GM21423 (cell line): Measurements from ENCODE around the gene CHPF.
A peak's percentile ranks its signal among the peaks of the same experiment; 100 is the strongest.

Source experiments
- ATAC-seq: cut with Tn5 transposase; IDR thresholded peaks from one replicate; pipeline ENCODE4 v1.9.1; 2021; ENCODE audit warnings: mild to moderate bottlenecking, moderate library complexity; ENCODE audit not compliant: unreplicated experiment

The CHPF gene

GRCh38 chr2:219514836-219515235 is 28.8 kb downstream of the CHPF start:
- no peak for ATAC-seq

DNA sequence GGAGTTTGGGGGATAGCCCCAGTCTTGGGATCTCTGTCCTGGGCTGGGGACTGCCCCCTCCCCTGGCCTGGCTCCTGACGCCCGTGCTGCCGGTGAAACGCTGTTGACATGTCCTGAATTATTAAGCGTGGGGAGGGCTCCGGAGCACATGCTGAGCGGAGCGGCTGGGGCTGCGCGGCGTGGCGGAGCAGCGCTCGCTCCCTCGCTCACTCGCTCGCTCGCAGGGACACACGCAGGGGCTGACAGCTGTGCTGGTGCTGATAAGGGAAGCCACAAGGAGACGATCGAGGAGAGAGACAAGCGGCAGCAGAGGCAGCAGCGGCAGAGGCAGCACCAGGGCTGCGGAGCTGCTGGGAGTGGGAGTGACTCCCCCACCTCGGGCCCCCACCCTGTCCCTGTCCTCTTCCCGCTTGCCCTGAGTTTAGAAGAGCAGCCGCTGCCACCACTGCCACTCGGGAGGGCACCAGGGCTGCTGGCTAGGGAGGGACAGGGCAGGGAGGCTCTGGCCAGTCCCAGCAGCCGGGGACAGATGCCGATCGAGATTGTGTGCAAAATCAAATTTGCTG is 29.3 kb downstream of the CHPF start, which contains the start of gene ASIC4:
Gene ASIC4, plus strand, starts transcription at position 287 of the 566 bp plus-strand sequence. Its CDS starts 243 bp downstream, at position 530.
- ATAC-seq, result no peak

DNA sequence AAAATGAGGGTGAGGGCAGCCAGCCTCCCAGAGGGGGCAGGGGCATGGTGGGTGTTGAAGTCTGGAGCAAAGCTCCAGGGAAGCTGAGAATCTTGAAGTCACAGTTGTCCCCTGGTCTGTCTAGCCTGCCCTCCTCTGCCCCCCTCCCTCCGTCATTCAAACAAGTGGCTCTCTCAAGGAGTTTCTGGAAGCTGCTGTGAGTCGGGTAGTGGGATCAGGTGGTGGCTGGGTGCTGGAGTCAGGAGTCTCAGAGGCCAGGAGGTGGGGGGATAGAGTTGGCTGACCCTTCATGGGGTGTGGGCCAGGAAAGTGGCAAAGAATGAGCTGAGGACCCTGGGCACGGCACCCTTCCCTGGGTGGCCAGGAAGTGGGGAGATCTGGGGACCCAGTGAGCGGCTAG is 29.8 kb downstream of the CHPF start:
- ATAC-seq, result no peak

DNA sequence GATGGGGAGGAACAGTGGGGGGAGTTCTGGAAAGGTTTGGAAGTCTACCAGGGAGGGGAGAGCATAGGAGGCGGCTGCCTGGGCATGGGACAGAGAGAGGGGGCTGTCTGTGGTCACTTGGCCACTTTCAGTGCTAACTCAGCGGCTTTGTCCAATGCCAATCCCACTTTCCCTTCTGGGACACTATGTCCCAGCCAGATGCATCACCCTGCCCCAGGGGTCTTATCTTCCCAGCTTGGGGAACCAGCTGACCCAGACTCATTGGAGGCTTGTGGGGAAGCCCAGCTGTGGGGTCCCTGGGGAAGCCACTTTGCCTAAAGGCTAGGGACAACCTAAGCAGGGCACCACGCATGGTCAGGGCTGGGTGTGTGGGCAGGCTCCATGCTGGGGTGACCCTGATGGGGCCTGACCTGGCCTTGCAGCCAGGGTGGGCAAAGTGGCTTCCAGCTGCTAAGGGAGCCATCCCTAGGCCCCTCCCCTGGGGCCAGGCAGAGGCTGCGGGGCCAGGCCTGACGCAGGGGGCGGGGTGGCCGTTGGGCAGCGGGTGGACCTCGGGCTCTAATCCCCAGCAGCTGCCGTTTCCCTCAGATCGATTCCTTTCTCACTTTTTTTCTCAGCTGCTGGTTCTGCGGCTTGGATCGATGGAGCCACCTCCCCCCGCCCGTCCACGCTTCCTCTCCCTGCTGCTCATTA is 30.9 kb downstream of the CHPF start:
- ATAC-seq, result no peak

GRCh38 chr2:219511547-219512325 is 31.9 kb downstream of the CHPF start:
- no peak for ATAC-seq

DNA sequence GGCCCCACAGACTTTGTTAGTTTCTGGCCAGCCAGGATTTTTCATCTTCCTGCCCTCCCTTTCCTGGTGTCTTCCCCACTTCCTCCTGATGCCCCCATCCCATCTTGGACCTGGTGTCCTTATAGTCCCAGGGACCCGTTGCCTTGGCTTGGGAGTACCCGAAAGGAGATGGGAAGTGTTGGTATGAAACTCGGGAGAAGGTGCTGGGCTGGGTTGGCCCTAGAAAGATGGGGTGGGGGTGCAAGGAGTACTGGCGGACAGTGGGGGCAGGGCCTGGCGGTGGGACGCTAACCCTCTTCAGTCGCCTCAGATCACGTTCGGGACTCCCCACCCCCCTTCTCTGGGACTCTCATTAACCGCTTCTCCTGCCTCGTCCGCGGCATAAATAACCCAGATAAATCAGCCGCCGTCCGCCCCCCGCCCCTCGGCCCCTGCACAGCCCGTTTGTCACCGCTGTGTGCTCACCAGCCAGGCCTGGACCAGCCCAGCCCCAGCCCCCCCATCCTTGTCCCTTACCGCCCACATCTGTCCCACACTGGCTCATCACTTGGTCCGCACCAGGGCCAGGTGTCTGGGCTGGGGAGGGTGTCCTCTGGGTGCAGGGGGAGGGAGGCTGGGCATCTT is 33.0 kb downstream of the CHPF start:
- ATAC-seq, result no peak

DNA sequence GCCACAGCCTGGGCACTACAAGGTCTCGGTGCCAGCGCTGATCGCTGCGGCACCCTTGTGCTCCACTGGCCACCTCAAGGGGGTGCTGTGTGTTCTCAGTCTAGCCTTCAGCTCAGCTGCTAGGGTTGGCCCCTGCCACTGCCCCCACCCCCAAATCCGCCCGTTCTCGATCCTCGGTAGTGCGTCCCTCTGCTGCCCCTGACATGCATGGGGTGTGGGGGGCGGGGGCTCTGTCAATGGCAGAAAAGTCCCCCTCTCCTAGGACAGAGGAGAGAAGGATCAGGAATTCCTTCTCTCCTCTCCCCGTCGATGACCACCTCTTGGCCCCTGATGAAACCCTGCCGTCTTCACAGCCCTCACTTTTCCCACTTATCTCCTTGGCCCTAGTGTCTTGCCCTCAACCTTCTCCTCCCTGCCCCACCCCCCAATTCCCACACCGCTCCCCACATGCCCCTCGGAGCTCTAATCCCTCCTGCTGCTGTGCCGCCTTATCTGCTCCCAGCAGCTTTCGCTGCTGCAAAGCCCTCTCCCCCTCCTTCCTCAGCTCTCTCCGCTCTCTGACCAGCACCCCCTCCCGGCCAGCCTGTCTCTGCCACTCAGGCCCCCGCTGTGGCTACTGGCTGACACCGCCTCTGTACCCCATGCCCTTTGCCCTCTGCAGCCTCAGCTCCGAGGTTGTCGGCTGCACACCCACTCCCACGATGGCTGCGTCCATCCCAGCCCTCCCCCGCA is 33.7 kb downstream of the CHPF start:
- ATAC-seq, result peak; percentile 42

DNA sequence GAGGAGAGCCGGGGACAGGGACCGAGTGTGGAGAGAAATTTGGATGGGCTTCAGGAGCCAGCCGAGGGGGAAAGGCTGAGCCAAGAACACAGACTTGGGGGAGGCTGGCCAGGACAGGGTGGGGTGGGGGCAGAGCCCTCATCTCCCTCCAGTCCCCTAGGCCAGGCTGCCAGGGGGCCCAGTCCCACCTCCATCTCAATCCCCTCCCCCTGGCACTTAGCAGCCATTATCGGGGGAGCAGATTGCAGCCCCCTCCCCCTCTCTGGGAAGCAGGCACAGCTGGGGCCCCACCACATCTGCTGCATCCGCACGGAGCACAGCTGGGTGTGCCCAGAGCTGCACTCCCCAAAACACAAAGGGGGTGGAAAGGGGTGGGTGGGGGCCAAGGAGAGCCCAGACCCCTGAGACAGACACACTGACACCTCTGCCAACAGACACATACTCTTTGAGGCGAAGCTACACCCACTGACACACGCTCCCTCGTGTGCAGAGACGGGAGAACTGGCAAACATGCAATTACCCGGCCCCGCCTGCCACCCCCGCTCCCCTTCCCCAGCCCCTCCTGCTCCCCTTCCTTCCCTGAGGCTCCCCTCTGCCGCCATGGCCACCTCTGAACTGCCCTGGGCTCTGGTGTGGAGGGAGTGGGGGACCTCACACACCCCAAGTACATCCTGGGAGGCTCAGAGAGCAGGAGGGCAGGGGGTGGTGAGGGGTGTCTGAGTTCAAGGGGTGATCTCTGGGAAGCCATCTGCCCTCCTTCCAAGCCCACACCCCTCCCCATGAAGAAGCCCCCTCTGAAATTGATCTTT is 34.4 kb downstream of the CHPF start:
- ATAC-seq, result no peak

- ATAC-seq, result no peak
These were observed 35.2 kb downstream of the CHPF start for GRCh38 chr2:219508444-219508734.

- ATAC-seq, result no peak
These were observed 35.8 kb downstream of the CHPF start for GRCh38 chr2:219507581-219508443.

DNA sequence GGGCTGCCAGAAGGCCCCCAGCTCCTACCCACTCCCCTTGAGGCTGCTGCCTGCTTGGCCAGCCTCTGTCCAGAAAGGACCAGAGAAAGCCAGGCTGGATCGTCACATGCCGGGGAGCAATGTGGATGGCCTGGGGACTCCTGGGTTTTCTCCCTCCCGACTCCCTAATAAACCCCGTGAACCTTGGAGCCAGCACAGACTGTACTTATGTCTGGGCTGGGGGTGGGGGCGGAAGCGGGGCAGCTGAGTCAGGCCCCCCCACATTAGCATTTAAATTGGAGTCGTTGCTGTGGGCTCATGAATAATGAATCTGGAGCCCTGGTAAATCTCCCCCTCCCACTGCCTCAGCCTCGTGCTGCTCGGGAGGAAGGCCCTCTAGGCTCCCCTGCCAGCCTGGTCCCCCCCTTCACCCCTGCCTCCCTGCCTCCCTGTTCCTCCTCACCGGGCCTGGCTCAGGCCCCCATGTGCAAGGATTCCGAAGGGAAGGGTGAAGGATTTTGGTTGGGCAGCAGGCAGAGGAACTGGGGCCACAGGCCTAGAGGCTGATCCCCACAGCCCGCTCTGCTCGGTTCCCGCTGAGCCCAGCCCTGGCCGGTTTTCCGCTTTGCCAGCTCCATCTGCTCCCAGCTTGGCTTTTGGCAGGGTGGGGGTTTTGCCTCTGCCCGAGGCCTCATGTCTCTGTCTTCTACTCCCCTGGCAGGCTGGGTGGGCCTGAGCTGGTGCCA is 36.6 kb downstream of the CHPF start:
- no peak for ATAC-seq

GRCh38 chr2:219506153-219506801 is 37.3 kb downstream of the CHPF start:
- no peak for ATAC-seq

- ATAC-seq, result no peak
These were observed 38.0 kb downstream of the CHPF start for GRCh38 chr2:219505585-219505984.

GRCh38 chr2:219502618-219503017 is 41.0 kb downstream of the CHPF start:
- ATAC-seq, result no peak

- ATAC-seq, result no peak
These were observed 41.8 kb downstream of the CHPF start for GRCh38 chr2:219501849-219502248.

- ATAC-seq, result no peak
These were observed 43.5 kb downstream of the CHPF start for GRCh38 chr2:219500135-219500534.

DNA sequence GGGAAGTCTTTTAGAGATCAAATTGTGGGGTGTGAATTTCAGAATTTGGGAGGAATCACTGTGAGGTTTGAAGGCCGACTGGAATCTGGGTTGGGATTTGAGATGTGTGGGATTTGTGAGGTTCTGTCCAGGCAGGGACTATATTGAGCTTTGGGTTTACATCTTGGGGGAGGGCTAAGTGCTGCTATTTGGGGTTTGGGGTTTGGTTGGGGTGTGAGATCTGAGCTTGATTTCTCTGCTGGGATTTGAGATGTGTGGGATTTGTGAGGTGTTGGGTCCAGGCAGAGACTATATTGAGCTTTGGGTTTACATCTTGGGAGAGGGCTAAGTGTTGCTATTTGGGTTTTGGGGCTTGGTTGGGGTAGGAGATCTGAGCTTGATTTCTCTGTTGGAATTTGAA is 44.1 kb downstream of the CHPF start:
- no peak for ATAC-seq

GRCh38 chr2:219499058-219499307 is 44.6 kb downstream of the CHPF start:
- ATAC-seq, result no peak
